ENCODE measurements around the gene IRX5.

IRX5 gene

GRCh38 chr16:54930005-54930868 is at the start of gene IRX5:
IRX5 (plus strand) TSS chr16:54930865; CDS start chr16:54931199, 334 bp downstream.
- peak; percentile 54 for DNase-seq (ENCODE audit: low spot score)

- DNase-seq (ENCODE audit: low spot score) = no peak
These were observed 48.1 kb upstream of the IRX5 start for GRCh38 chr16:54882556-54882955.

- no peak for DNase-seq (ENCODE audit: low spot score)
These were observed 47.3 kb upstream of the IRX5 start for GRCh38 chr16:54883358-54883757.

- no peak for DNase-seq (ENCODE audit: low spot score)
These were observed 44.6 kb upstream of the IRX5 start for GRCh38 chr16:54886078-54886477.

- no peak for DNase-seq (ENCODE audit: low spot score)
These were observed 40.3 kb upstream of the IRX5 start for GRCh38 chr16:54890381-54890780.

- DNase-seq (ENCODE audit: low spot score) = no peak
These were observed 39.3 kb upstream of the IRX5 start for GRCh38 chr16:54891346-54891745.

GRCh38 chr16:54892981-54893380 is 37.7 kb upstream of the IRX5 start:
- no peak for DNase-seq (ENCODE audit: low spot score)

GRCh38 chr16:54897930-54898329 is 32.7 kb upstream of the IRX5 start:
- DNase-seq (ENCODE audit: low spot score) = no peak

GRCh38 chr16:54901606-54902005 is 29.1 kb upstream of the IRX5 start:
- DNase-seq (ENCODE audit: low spot score) = no peak

- no peak for DNase-seq (ENCODE audit: low spot score)
These were observed 27.6 kb upstream of the IRX5 start for GRCh38 chr16:54903047-54903446.

- DNase-seq (ENCODE audit: low spot score) = no peak
These were observed 19.6 kb upstream of the IRX5 start for GRCh38 chr16:54911079-54911478.

GRCh38 chr16:54912720-54913119 is 17.9 kb upstream of the IRX5 start:
- no peak for DNase-seq (ENCODE audit: low spot score)

- DNase-seq (ENCODE audit: low spot score) = no peak
These were observed 9.3 kb upstream of the IRX5 start for GRCh38 chr16:54921206-54921824.

- DNase-seq (ENCODE audit: low spot score) = no peak
These were observed 7.6 kb upstream of the IRX5 start for GRCh38 chr16:54923055-54923473.

GRCh38 chr16:54923988-54924387 is 6.7 kb upstream of the IRX5 start:
- no peak for DNase-seq (ENCODE audit: low spot score)

GRCh38 chr16:54926166-54926838 is 4.4 kb upstream of the IRX5 start:
- DNase-seq (ENCODE audit: low spot score) = no peak

- no peak for DNase-seq (ENCODE audit: low spot score)
These were observed 3.3 kb upstream of the IRX5 start for GRCh38 chr16:54927125-54928015.

GRCh38 chr16:54928016-54928356 is 2.7 kb upstream of the IRX5 start:
- peak; percentile 24 for DNase-seq (ENCODE audit: low spot score)

- DNase-seq (ENCODE audit: low spot score) = peak; percentile 50
These were observed 2.1 kb upstream of the IRX5 start for GRCh38 chr16:54928411-54929089.

- DNase-seq (ENCODE audit: low spot score) = peak; percentile 97
These were observed 1.3 kb upstream of the IRX5 start for GRCh38 chr16:54929090-54930004.

GRCh38 chr16:54930869-54931119 is 129 bp downstream of the IRX5 start:
- DNase-seq (ENCODE audit: low spot score) = no peak

Data from activated CD4-positive, alpha-beta T cell treated with anti-CD3 and anti-CD28 coated beads, Interleukin-2, Interleukin-4, amounts not matched to agents 100 ng/mL and 50 ng/mL, durations not matched to agents 16 hours and 8 hours (primary cell).